WTC11 (cell line): Measurements from ENCODE around the gene DNAAF5. TPM values are rescaled to one million over a fixed set of nuclear protein-coding genes. Genes with fewer than 3 reads are reported as not detected.

Experiments used
- ATAC-seq: fragments of 200-7000 bp; cut with Tn5 transposase; 2 replicates; pipeline ENCODE4 v1.10.0; 2021; ENCODE audit warnings: mild to moderate bottlenecking, moderate library complexity
- CTCF ChIA-PET: fragments of 300-600 bp; sonication (Branson Sonifier 250); formaldehyde crosslinking; loops from one replicate; lab custom pipeline; 2021; ENCODE audit warnings: antibody characterized with exemption; lab: Charles Lee
- POLR2A ChIA-PET: fragments of 350-600 bp; sonication (Branson Sonifier 250); formaldehyde crosslinking; loops from one replicate; lab custom pipeline; 2021; ENCODE audit warnings: antibody characterized with exemption; lab: Charles Lee
- DNase-seq: peaks from one replicate; pipeline ENCODE4 v3.0.0; 2021; ENCODE audit warnings: low spot score
- H3K27ac Mint-ChIP-seq: 2 replicates; pipeline ENCODE4 v1.8.0; 2021; ENCODE audit warnings: mixed read lengths
- H3K27me3 Mint-ChIP-seq: 2 replicates; pipeline ENCODE4 v1.8.0; 2021; ENCODE audit warnings: low read depth, mild to moderate bottlenecking, moderate library complexity, mixed read lengths
- H3K36me3 Mint-ChIP-seq: 2 replicates; pipeline ENCODE4 v1.8.0; 2021; ENCODE audit warnings: mixed read lengths
- H3K4me1 Mint-ChIP-seq: 2 replicates; pipeline ENCODE4 v1.8.0; 2022; ENCODE audit warnings: mixed read lengths
- H3K4me3 Mint-ChIP-seq: 2 replicates; pipeline ENCODE4 v1.8.0; 2021; ENCODE audit warnings: mild to moderate bottlenecking, moderate library complexity, mixed read lengths
- H3K9me3 Mint-ChIP-seq: 2 replicates; pipeline ENCODE4 v1.8.0; 2021; ENCODE audit warnings: mixed read lengths
- ATF3 ChIP-seq: sonication (generic); formaldehyde crosslinking; conservative IDR thresholded peaks from 2 replicates; pipeline ENCODE4 v1.8.1; 2022; ENCODE audit warnings: mild to moderate bottlenecking, missing genetic modification reagents
- CDX4 ChIP-seq: fragments of 250-450 bp; sonication (Bioruptor Pico); IDR thresholded peaks from 2 replicates; pipeline ENCODE4 v1.9.0; 2021; ENCODE audit warnings: moderate library complexity, mild to moderate bottlenecking, inconsistent platforms, borderline replicate concordance
- CREB1 ChIP-seq: sonication (generic); formaldehyde crosslinking; IDR thresholded peaks from 2 replicates; pipeline ENCODE4 v1.8.0; 2023; ENCODE audit warnings: mild to moderate bottlenecking, missing genetic modification reagents
- CTCF ChIP-seq: fragments of 200-600 bp; IDR thresholded peaks from 2 replicates; pipeline ENCODE4 v1.8.0; 2022; ENCODE audit warnings: antibody characterized with exemption
- E2F1 ChIP-seq: sonication (generic); formaldehyde crosslinking; IDR thresholded peaks from 2 replicates; pipeline ENCODE4 v1.8.0; 2022; ENCODE audit warnings: mild to moderate bottlenecking, missing genetic modification reagents
- EMX1 ChIP-seq: fragments of 250-450 bp; sonication (Bioruptor Pico); IDR thresholded peaks from 2 replicates; pipeline ENCODE4 v1.8.0; 2021; ENCODE audit warnings: mild to moderate bottlenecking
- GTF2I ChIP-seq: fragments of 250-450 bp; sonication (Bioruptor Pico); conservative IDR thresholded peaks from 2 replicates; pipeline ENCODE4 v1.4.0; 2021; ENCODE audit warnings: mild to moderate bottlenecking
- IRF2 ChIP-seq: sonication (generic); formaldehyde crosslinking; IDR thresholded peaks from 2 replicates; pipeline ENCODE4 v1.8.0; 2022; ENCODE audit warnings: low read depth, missing genetic modification reagents, borderline replicate concordance
- JAZF1 ChIP-seq: fragments of 250-450 bp; sonication (Bioruptor Pico); IDR thresholded peaks from 2 replicates; pipeline ENCODE4 v1.9.0; 2021; ENCODE audit warnings: moderate library complexity, mild to moderate bottlenecking, inconsistent platforms
- JUN ChIP-seq: sonication (generic); formaldehyde crosslinking; IDR thresholded peaks from 2 replicates; pipeline ENCODE4 v1.8.0; 2023; ENCODE audit warnings: mild to moderate bottlenecking, missing genetic modification reagents
- KAT7 ChIP-seq: sonication (generic); formaldehyde crosslinking; IDR thresholded peaks from 2 replicates; pipeline ENCODE4 v1.8.1; 2023; ENCODE audit warnings: missing genetic modification reagents, mild to moderate bottlenecking, borderline replicate concordance
- MYBL2 ChIP-seq: sonication (generic); formaldehyde crosslinking; IDR thresholded peaks from 2 replicates; pipeline ENCODE4 v1.8.1; 2023; ENCODE audit warnings: mild to moderate bottlenecking, moderate library complexity, missing genetic modification reagents
- SP1 ChIP-seq: sonication (generic); formaldehyde crosslinking; conservative IDR thresholded peaks from 2 replicates; pipeline ENCODE4 v1.8.1; 2022; ENCODE audit warnings: missing genetic modification reagents
- TEAD4 ChIP-seq: sonication (generic); formaldehyde crosslinking; IDR thresholded peaks from 2 replicates; pipeline ENCODE4 v1.8.0; 2022; ENCODE audit warnings: mild to moderate bottlenecking, missing genetic modification reagents
- TP53 ChIP-seq: sonication (generic); formaldehyde crosslinking; IDR thresholded peaks from 2 replicates; pipeline ENCODE4 v1.8.1; 2023; ENCODE audit warnings: mild to moderate bottlenecking, missing genetic modification reagents
- ZBTB43 ChIP-seq: sonication (generic); formaldehyde crosslinking; IDR thresholded peaks from 2 replicates; pipeline ENCODE4 v1.8.1; 2023; ENCODE audit warnings: mild to moderate bottlenecking, missing genetic modification reagents
- total RNA-seq: library from RNA; stranded (reverse); gene quantifications from 3 replicates; pipeline ENCODE4 v1.2.3, GENCODE V29; 2021

DNAAF5 gene
- total RNA-seq, 1 experiment from 2014 or later = 62.2 TPM

- TF ChIP-seq KAT7 (CRISPR knock-in tag) (0 out of 2 replicates have a peak, but pooled peaks have one; percentile 66), JAZF1 (no peak), TP53 (CRISPR knock-in tag) (no peak), ATF3 (CRISPR knock-in tag) (no peak), IRF2 (CRISPR knock-in tag) (no peak)
These were observed 90.5 kb downstream of the DNAAF5 start (continued) for GRCh38 chr7:816751-817671.

GRCh38 chr7:818031-818699 is 91.7 kb downstream of the DNAAF5 start:
- DNase-seq = no peak

GRCh38 chr7:820341-820740 is 93.8 kb downstream of the DNAAF5 start:
- H3K9me3 Mint-ChIP-seq = no peaks in the 10 kb centered on the region
- POLR2A ChIA-PET = no interaction called here
- DNase-seq (no peak), ATAC-seq (no peak)
- peak overlapping the region; percentile 93; the same call in 1 of the 2 replicates for H3K27ac Mint-ChIP-seq
- H3K27me3 Mint-ChIP-seq = no peaks in the 10 kb centered on the region
- H3K36me3 Mint-ChIP-seq = peaks cover 10% of the 10 kb centered on the region; the same call in 1 of the 2 replicates
- peaks cover 60% of the 10 kb centered on the region for H3K4me1 Mint-ChIP-seq
- no peak overlapping the region for H3K4me3 Mint-ChIP-seq
- CTCF ChIA-PET = no interaction called here
- TF ChIP-seq GTF2I (no peak), JUN (CRISPR knock-in tag) (no peak), CREB1 (no peak), EMX1 (CRISPR knock-in tag) (no peak), E2F1 (CRISPR knock-in tag) (no peak), CDX4 (CRISPR knock-in tag) (no peak), TEAD4 (CRISPR knock-in tag) (no peak), IRF2 (CRISPR knock-in tag) (no peak), ATF3 (CRISPR knock-in tag) (no peak), SP1 (CRISPR knock-in tag) (no peak), MYBL2 (CRISPR knock-in tag) (no peak)

More at GRCh38 chr7:818031-818699, 91.7 kb downstream of the DNAAF5 start:
- TF ChIP-seq ZBTB43 (CRISPR knock-in tag) (no peak), CTCF (peak; percentile 28; the same call in 1 of the 2 replicates)
- Mint-ChIP-seq H3K36me3 (peaks cover 10% of the 10 kb centered on the region; the same call in 1 of the 2 replicates), H3K27me3 (no peaks in the 10 kb centered on the region), H3K4me3 (peak overlapping the region; percentile 81), H3K27ac (peak overlapping the region; percentile 12), H3K4me1 (peaks cover 58% of the 10 kb centered on the region), H3K9me3 (no peaks in the 10 kb centered on the region)
- POLR2A ChIA-PET = no interaction called here
- CTCF ChIA-PET = interaction anchor here (0.8 to 2.4 kb wide), 7 partner anchors 8 to 32 kb away, joined by 3 to 10 read pairs (median 9); partner anchors contain the start of gene SUN1
- no peak for ATAC-seq
